Measurements from ENCODE around the gene NACC2. TPM values are rescaled to one million over a fixed set of nuclear protein-coding genes. Genes with fewer than 3 reads are reported as not detected.

The NACC2 gene
- total and polyA plus RNA-seq, 10 of the 15 experiments (the other 5 are each of a cell fraction or from before 2014, with no cell fraction given): 0.66 to 14.7 (median 3.5) TPM

GRCh38 chr9:136099542-136099941, 4.5 kb upstream of the NACC2 start (continued):
- TF ChIP-seq ZBTB4 (CRISPR knock-in tag; IDR thresholded peaks at IDR 0.05) (no peak), ZBTB33 (IDR thresholded peaks at IDR 0.05) (no peak), YBX1 (IDR thresholded peaks at IDR 0.05) (no peak), ASH2L (IDR thresholded peaks at IDR 0.05; ENCODE audit: borderline replicate concordance, low read depth) (no peak), ATF2 (IDR thresholded peaks at IDR 0.05; ENCODE audit: low read length) (no peak), NKRF (conservative IDR thresholded peaks at IDR 0.05) (no peak), SMAD1 (IDR thresholded peaks at IDR 0.05; ENCODE audit: low read depth, partially characterized antibody) (no peak)

Data from GM12878 (cell line).